Right atrium auricular region (tissue), 2 donors: ENCODE measurements around the gene KRTAP10-2. TPM values are rescaled to one million over a fixed set of nuclear protein-coding genes. Genes with fewer than 3 reads are reported as not detected.

ENCODE experiments used
- DNase-seq: peaks from one replicate; pipeline ENCODE4 v3.0.0-alpha.2; 2019; ENCODE audit warnings: low spot score
- H3K27ac ChIP-seq, 2 donors: fragments of 200-600 bp; sonication (generic); 1 replicate in 1 of 2; 2 replicates in 1 of 2; pipeline ENCODE4 v1.5.1; 2016 to 2019
- H3K27me3 ChIP-seq, 2 donors: fragments of 200-600 bp; sonication (generic); one replicate each; pipeline versions ENCODE4 v1.5.1 to v1.6.0; 2017 to 2019
- H3K36me3 ChIP-seq: fragments of 200-600 bp; sonication (generic); one replicate; pipeline ENCODE4 v1.5.1; 2016
- H3K4me1 ChIP-seq, 2 donors: fragments of 200-600 bp; sonication (generic); one replicate each; pipeline versions ENCODE4 v1.5.1 to v1.6.0; 2017 to 2019
- H3K4me3 ChIP-seq, 2 donors: fragments of 200-600 bp; sonication (generic); 1 replicate in 1 of 2; 2 replicates in 1 of 2; pipeline ENCODE4 v1.5.1; 2017 to 2019; ENCODE audit warnings: mild to moderate bottlenecking in 1 of 2, moderate library complexity in 1 of 2
- H3K9me3 ChIP-seq, 2 donors: fragments of 200-600 bp; sonication (generic); one replicate each; pipeline ENCODE4 v1.5.1; 2019
- CTCF ChIP-seq, 2 donors: fragments of 200-600 bp; sonication (generic); IDR thresholded peaks; one replicate each; pipeline ENCODE4 v1.5.1; 2019; ENCODE audit warnings: antibody characterized with exemption in 2 of 2
- total RNA-seq, 2 donors: library from RNA; depleted of rRNA; stranded (reverse); fragments of >200 nt; gene quantifications; one replicate each; pipeline ENCODE4 v1.1.0, GENCODE V29; 2016

KRTAP10-2 gene
- total RNA-seq, 2 donors from 2014 or later, result not detected

GRCh38 chr21:44514746-44515358 lies 36.5 kb downstream of the KRTAP10-2 start:
- DNase-seq, result no peak
- H3K27me3 ChIP-seq, result no peaks in the 10 kb centered on the region
- no peaks in the 10 kb centered on the region for H3K9me3 ChIP-seq
- peaks cover 0 to 9% of the 10 kb centered on the region in 2 donors for H3K4me1 ChIP-seq
- no peak for TF ChIP-seq CTCF (IDR thresholded peaks at IDR 0.05)
- no peaks in the 10 kb centered on the region for H3K36me3 ChIP-seq
- H3K4me3 ChIP-seq, result no peak overlapping the region
- H3K27ac ChIP-seq, result no peak overlapping the region

DNA sequence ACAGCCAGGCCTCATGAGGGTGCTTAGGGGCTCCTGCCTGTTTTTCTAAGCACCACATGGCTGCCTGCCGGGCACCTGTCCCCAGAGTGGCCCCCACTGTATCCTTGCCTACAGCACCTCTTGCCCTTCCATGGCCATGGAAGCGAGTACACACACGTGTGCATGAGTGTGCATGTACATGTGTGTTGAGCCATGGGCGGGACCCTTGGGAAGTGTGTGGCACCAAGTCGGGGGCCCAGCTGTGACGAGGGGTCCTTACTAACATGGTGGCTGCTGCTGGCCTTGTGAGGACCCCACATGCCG lies 37.1 kb downstream of the KRTAP10-2 start:
- Histone ChIP-seq H3K9me3 (no peaks in the 10 kb centered on the region), H3K4me3 (no peak overlapping the region), H3K4me1 (peaks cover 0 to 9% of the 10 kb centered on the region in 2 donors), H3K27ac (no peak overlapping the region), H3K36me3 (no peaks in the 10 kb centered on the region), H3K27me3 (no peaks in the 10 kb centered on the region)
- no peak for DNase-seq
- TF ChIP-seq CTCF (IDR thresholded peaks at IDR 0.05), result no peak

GRCh38 chr21:44513389-44514217 lies 37.7 kb downstream of the KRTAP10-2 start:
- H3K36me3 ChIP-seq, result no peaks in the 10 kb centered on the region
- H3K27me3 ChIP-seq, result no peaks in the 10 kb centered on the region
- H3K27ac ChIP-seq, result no peak overlapping the region
- no peak for DNase-seq
- no peak overlapping the region for H3K4me3 ChIP-seq
- no peak for TF ChIP-seq CTCF (IDR thresholded peaks at IDR 0.05)
- H3K4me1 ChIP-seq, result peaks cover 0 to 9% of the 10 kb centered on the region in 2 donors
- no peaks in the 10 kb centered on the region for H3K9me3 ChIP-seq

DNA sequence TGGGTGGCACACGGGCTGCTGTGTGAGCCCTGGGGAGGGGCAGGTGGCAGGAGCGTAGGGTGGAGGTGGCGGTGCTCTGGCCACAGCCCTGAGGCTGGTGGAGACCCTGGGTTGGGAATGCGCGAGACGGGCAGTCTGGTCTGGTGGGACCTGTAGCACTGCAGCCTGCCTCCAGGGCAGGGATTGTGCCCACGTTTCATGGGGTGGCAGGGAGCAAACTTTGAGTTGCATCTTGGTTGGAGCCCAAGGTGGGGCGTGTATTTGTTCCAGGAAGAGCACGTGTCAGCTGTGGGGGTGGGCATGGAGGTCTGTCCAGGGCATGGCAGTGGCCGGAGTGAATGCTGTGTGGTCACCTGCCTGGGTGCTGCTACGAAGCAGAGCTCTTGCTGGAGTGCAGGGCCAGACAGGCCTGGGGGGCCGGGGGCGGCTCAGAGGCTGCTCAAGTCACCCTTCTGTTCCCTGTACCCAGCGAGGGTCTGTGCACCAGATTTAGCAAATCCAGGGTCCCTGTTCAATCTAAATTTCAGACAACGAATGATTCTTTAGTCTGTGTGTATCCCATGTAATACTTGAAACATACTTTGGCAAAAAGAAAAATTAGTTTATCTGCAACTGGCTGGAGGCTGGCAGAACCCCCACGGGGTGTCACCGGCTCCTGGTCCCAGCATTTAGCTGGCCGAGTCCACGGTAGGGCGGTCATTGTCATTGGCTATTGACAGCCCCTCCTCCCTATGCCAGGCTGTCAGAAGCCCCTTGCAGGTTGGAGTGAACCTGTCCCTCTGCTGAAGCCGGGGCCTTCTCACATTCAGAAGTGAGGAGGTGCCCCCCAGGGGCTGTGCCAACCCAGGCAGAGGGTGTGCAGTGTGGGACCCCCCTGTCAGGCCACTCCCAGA lies 38.6 kb downstream of the KRTAP10-2 start:
- Histone ChIP-seq H3K4me1 (peaks cover 0 to 9% of the 10 kb centered on the region in 2 donors), H3K36me3 (no peaks in the 10 kb centered on the region), H3K27me3 (no peaks in the 10 kb centered on the region), H3K27ac (no peak overlapping the region), H3K4me3 (no peak overlapping the region), H3K9me3 (no peaks in the 10 kb centered on the region)
- DNase-seq, result no peak
- TF ChIP-seq CTCF (IDR thresholded peaks at IDR 0.05), result no peak

- H3K4me1 ChIP-seq, result peaks cover 0 to 9% of the 10 kb centered on the region in 2 donors
- DNase-seq, result no peak
- H3K27me3 ChIP-seq, result no peaks in the 10 kb centered on the region
- H3K4me3 ChIP-seq, result no peak overlapping the region
- no peak for TF ChIP-seq CTCF (IDR thresholded peaks at IDR 0.05)
- H3K27ac ChIP-seq, result no peak overlapping the region
- no peaks in the 10 kb centered on the region for H3K36me3 ChIP-seq
- no peaks in the 10 kb centered on the region for H3K9me3 ChIP-seq
These were observed 39.4 kb downstream of the KRTAP10-2 start for GRCh38 chr21:44511938-44512275.
